Colonic mucosa (tissue), 4 donors: Measurements from ENCODE around the gene AP4E1. TPM values are rescaled to one million over a fixed set of nuclear protein-coding genes. Genes with fewer than 3 reads are reported as not detected.
"Not testable (repeated sequence)": the region's sequence is repeated elsewhere in the genome, so short reads cannot be mapped to it uniquely, and the experiment has no call there.

Experiments used
- DNase-seq: peaks from one replicate; pipeline ENCODE4 v3.0.0-alpha.2; 2020
- H3K27ac ChIP-seq: fragments of 200-600 bp; one replicate; pipeline ENCODE4 v1.8.0; 2021
- H3K27me3 ChIP-seq: fragments of 200-600 bp; one replicate; pipeline ENCODE4 v1.8.0; 2021
- H3K36me3 ChIP-seq: fragments of 200-600 bp; one replicate; pipeline ENCODE4 v1.8.0; 2021
- H3K4me1 ChIP-seq: fragments of 200-600 bp; one replicate; pipeline ENCODE4 v1.8.0; 2021; ENCODE audit warnings: mild to moderate bottlenecking
- H3K4me3 ChIP-seq: fragments of 200-600 bp; one replicate; pipeline ENCODE4 v1.8.0; 2021
- H3K9ac ChIP-seq, 2 donors: one replicate each; pipeline ENCODE4 v1.7.0; 2013; ENCODE audit warnings: control low read depth in 2 of 2, low read depth in 2 of 2, low read length in 2 of 2
- H3K9me3 ChIP-seq: fragments of 200-600 bp; one replicate; pipeline ENCODE4 v1.8.0; 2021
- intact Hi-C: fragments of 100-400 bp; cut with DNase I; formaldehyde crosslinking; loops from one replicate; pipeline ENCODE4 v1.14.1; 2022
- total RNA-seq, 2 donors: library from RNA; stranded (reverse); fragmentation: NEBNext Ultra II Directional in 1 of 2; extraction: Animal tissue kit (Norgen Biotek cat#: 25700) in 1 of 2; gene quantifications; one replicate each; pipeline ENCODE4 v1.2.1, GENCODE V29; 2021
- TF ChIP-seq, protein P1 (sequence below): fragments of 200-600 bp; IDR thresholded peaks from one replicate; pipeline ENCODE4 v1.8.0; 2022; ENCODE audit warnings: antibody characterized with exemption, mild to moderate bottlenecking
- donor health status: healthy.
- donor health status: DM: no; HTN: no; CAD: no.
- donor health status: DM: no; HTN: no; CAD: no.

AP4E1 gene
- total RNA-seq, 2 donors from 2014 or later: 9.7 to 11.7 TPM

DNA sequence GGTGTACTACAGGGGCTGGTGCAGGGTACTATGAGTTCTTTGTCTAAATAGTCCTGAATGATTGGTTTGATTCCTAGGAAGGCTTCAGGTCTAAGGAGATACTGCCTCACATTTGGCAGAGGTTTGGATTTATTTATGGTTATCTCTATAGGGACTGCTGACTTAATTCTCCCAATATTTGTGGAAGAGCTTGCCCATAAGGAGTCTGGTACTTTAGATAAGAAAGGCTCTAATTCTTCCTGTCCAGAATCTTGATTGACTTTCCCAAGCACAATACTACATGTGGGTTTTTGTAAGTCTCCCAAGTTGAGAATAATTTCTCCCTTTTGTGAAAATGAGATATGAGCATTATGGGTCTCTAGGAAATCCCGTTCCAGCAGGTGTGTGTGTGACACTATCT is 36.7 kb upstream of the AP4E1 start:
- H3K9ac ChIP-seq: no peak overlapping the region
- no peak for DNase-seq
- TF ChIP-seq, protein P1, sequence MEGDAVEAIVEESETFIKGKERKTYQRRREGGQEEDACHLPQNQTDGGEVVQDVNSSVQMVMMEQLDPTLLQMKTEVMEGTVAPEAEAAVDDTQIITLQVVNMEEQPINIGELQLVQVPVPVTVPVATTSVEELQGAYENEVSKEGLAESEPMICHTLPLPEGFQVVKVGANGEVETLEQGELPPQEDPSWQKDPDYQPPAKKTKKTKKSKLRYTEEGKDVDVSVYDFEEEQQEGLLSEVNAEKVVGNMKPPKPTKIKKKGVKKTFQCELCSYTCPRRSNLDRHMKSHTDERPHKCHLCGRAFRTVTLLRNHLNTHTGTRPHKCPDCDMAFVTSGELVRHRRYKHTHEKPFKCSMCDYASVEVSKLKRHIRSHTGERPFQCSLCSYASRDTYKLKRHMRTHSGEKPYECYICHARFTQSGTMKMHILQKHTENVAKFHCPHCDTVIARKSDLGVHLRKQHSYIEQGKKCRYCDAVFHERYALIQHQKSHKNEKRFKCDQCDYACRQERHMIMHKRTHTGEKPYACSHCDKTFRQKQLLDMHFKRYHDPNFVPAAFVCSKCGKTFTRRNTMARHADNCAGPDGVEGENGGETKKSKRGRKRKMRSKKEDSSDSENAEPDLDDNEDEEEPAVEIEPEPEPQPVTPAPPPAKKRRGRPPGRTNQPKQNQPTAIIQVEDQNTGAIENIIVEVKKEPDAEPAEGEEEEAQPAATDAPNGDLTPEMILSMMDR: no peak
- H3K27me3 ChIP-seq: no peaks in the 10 kb centered on the region
- H3K4me1 ChIP-seq: no peaks in the 10 kb centered on the region
- H3K4me3 ChIP-seq: no peak overlapping the region
- intact Hi-C loops: loop anchor here (10.0 kb wide), 1 partner anchor 107 kb away; the partner anchor contains the start of gene SPPL2A
- H3K27ac ChIP-seq: no peak overlapping the region
- H3K9me3 ChIP-seq: no peaks in the 10 kb centered on the region
- H3K36me3 ChIP-seq: no peaks in the 10 kb centered on the region

DNA sequence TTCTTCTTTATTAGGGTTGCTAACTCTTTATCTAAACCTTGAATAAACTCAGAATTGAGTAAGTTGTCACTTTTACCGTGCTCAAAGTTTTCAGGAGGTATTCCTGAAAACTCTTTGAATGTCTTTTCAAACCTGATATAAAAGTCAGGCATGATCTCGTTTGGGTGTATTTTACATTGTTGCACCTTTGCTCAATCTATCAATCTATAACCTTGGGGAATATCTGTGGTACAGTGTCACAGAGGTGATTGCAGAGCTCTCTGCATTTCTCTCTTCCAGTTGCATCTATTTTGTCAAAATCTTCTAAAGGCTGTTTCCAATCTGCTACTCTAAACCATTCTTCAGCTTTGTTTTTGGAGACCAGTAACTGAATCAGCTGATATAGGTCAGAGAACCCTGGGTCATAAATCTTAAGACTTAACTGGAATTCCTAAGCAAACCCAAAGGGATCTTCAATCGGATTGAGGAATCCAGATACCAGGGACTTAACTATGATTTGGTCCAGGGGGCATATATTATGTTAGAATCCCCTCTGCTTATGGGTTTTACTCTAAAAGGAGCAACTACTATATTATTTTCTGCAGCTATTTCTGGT is 35.6 kb upstream of the AP4E1 start:
- TF ChIP-seq, protein P1: no peak
- Histone ChIP-seq H3K27ac (no peak overlapping the region), H3K4me1 (no peaks in the 10 kb centered on the region), H3K9me3 (no peaks in the 10 kb centered on the region), H3K9ac (no peak overlapping the region), H3K4me3 (no peak overlapping the region), H3K27me3 (no peaks in the 10 kb centered on the region), H3K36me3 (no peaks in the 10 kb centered on the region)
- intact Hi-C loops: loop anchor here (10.0 kb wide), 1 partner anchor 108 kb away; the partner anchor contains the start of gene SPPL2A
- DNase-seq: no peak

DNA sequence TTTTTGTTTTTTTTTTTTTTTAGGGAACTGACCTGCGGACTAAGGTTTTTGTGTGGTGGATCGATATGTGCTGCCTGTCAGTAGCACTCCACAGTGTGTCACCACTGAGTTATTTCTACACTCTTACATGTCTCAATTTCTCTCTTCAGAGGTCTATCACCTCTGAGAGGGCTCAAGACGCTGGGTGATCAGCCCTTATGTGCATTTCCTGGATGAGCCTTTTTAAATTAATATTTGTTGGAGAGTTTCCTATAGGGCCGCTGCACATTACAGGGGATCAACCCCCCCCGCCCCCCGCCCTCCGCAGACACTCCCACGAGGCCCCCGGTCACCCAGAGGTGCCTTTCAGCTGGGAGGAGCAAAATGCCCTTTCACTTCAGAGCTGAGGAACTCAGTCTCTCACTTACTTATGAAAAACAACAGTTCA is 34.5 kb upstream of the AP4E1 start:
- Histone ChIP-seq H3K27ac (no peak overlapping the region), H3K4me1 (no peaks in the 10 kb centered on the region), H3K9me3 (no peaks in the 10 kb centered on the region), H3K4me3 (no peak overlapping the region), H3K36me3 (no peaks in the 10 kb centered on the region), H3K9ac (no peak overlapping the region), H3K27me3 (no peaks in the 10 kb centered on the region)
- intact Hi-C loops: loop anchor here (10.0 kb wide), 1 partner anchor 109 kb away; the partner anchor contains the start of gene SPPL2A
- TF ChIP-seq, protein P1: no peak
- no peak for DNase-seq

DNA sequence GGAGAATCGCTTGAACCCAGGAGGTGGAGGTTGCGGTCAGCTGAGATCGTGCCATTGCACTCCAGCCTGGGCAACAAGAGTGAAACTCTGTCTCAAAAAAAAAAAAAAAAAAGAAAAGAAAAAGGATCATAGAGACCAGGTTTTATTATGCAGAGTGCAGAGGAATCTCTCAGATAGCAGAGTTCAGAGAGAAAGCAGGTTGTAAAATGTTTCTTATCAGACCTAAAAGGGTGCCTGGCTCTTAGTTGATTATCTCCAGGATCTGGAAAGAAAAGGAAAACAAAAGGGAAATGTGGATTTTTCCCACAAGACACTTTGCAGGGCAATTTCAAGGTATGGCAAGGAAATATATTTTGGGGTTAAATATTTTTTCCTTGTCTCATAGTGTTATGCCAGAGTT is 33.2 kb upstream of the AP4E1 start:
- H3K4me3 ChIP-seq, H3K9ac ChIP-seq, H3K36me3 ChIP-seq, H3K4me1 ChIP-seq, H3K27me3 ChIP-seq, DNase-seq, H3K9me3 ChIP-seq: not testable (repeated sequence)
- intact Hi-C loops: loop anchor here (10.0 kb wide), 1 partner anchor 110 kb away; the partner anchor contains the start of gene SPPL2A
- peak overlapping the region; percentile 45 for H3K27ac ChIP-seq

DNA sequence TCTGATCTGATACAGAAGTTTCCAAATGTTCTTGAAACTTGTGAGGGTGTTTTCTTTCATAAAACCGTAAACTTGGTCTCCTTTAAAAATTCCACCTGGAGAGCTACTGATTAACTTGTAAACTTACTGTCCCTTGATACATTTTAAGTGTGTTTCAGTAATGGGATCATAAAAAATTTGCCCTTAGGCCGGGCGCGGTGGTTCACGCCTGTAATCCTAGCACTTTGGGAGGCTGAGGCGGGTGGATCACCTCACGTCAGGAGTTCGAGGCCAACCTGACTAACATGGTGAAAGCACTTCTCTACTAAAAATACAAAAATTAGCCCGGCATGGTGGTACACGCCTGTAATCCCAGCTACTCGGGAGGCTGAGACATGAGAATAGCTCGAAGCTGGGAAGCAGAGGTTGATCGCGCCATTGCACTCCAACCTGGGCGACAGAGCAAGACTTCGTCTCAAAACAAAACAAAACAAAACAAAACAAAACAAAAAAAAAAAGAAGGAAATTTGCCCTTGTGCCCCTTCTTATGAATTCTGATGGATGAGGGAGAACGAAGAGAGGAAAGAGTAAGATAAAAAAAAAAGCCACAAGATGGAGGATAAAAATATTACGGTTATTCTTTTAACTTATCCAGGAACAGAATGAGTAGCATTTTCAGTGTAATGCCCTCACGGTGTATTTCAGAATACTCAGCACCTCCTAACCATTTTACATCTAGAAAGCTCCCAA is 32.1 kb upstream of the AP4E1 start:
- intact Hi-C loops: loop anchor here (10.0 kb wide), 1 partner anchor 112 kb away; the partner anchor contains the start of gene SPPL2A
- no peaks in the 10 kb centered on the region for H3K9me3 ChIP-seq
- H3K27me3 ChIP-seq: no peaks in the 10 kb centered on the region
- H3K36me3 ChIP-seq: no peaks in the 10 kb centered on the region
- peak; percentile 54 for DNase-seq
- peak overlapping the region; percentile 17 for H3K4me3 ChIP-seq
- H3K4me1 ChIP-seq: no peaks in the 10 kb centered on the region
- TF ChIP-seq, protein P1: no peak
- H3K9ac ChIP-seq: peak overlapping the region in 1 of 2 donors; percentile 42
- peak overlapping the region; percentile 45 for H3K27ac ChIP-seq
